CD8-positive, alpha-beta memory T cell (primary cell): ENCODE data around the gene C7orf57. TPM values are rescaled to one million over a fixed set of nuclear protein-coding genes. Genes with fewer than 3 reads are reported as not detected.
"Not testable (repeated sequence)": the region's sequence is repeated elsewhere in the genome, so short reads cannot be mapped to it uniquely, and the experiment has no call there.

Experiments
- CTCF ChIA-PET: fragments of 350-600 bp; sonication (Branson Sonifier 250); formaldehyde crosslinking; loops from one replicate; lab custom pipeline; 2021; ENCODE audit warnings: antibody characterized with exemption; lab: Charles Lee
- POLR2A ChIA-PET: fragments of 350-600 bp; sonication (Branson Sonifier 250); formaldehyde crosslinking; loops from one replicate; lab custom pipeline; 2021; ENCODE audit warnings: antibody characterized with exemption; lab: Charles Lee
- DNase-seq, 5 donors: peaks; one replicate each; pipeline versions ENCODE4 v3.0.0 to v3.0.0-alpha.2; 2020 to 2022; ENCODE audit warnings: mixed read lengths in 1 of 5
- H3K27ac ChIP-seq: one replicate; pipeline ENCODE4 v1.7.0; 2013; ENCODE audit warnings: low read depth, mild to moderate bottlenecking, low read length, moderate library complexity
- H3K27me3 ChIP-seq: 2 replicates; pipeline ENCODE4 v1.7.0; 2013; ENCODE audit warnings: low read length, mild to moderate bottlenecking; ENCODE audit not compliant: insufficient read depth, poor library complexity, severe bottlenecking
- H3K36me3 ChIP-seq: 2 replicates; pipeline ENCODE4 v1.7.0; 2013; ENCODE audit warnings: mild to moderate bottlenecking, low read length, moderate library complexity; ENCODE audit not compliant: insufficient read depth
- H3K4me1 ChIP-seq: 2 replicates; pipeline ENCODE4 v1.7.0; 2013; ENCODE audit warnings: mild to moderate bottlenecking, low read length, moderate library complexity; ENCODE audit not compliant: insufficient read depth
- H3K4me3 ChIP-seq: 2 replicates; pipeline ENCODE4 v1.7.0; 2013; ENCODE audit warnings: mild to moderate bottlenecking, low read length
- H3K9me3 ChIP-seq: 2 replicates; pipeline ENCODE4 v1.7.0; 2013; ENCODE audit warnings: mild to moderate bottlenecking, low read length
- H3K27ac Mint-ChIP-seq, 8 donors: one replicate each; pipeline ENCODE4 v1.8.0; 2020 to 2021; ENCODE audit warnings: mixed read lengths in 8 of 8, mild to moderate bottlenecking in 6 of 8, inconsistent platforms in 3 of 8, moderate library complexity in 3 of 8
- H3K27me3 Mint-ChIP-seq, 2 donors: one replicate each; pipeline ENCODE4 v1.8.0; 2020 to 2021; ENCODE audit warnings: mixed read lengths in 2 of 2, mild to moderate bottlenecking in 1 of 2, moderate library complexity in 1 of 2
- H3K36me3 Mint-ChIP-seq, 3 donors: one replicate each; pipeline ENCODE4 v1.8.0; 2020 to 2021; ENCODE audit warnings: mixed read lengths in 3 of 3, inconsistent platforms in 1 of 3, mild to moderate bottlenecking in 1 of 3
- H3K4me1 Mint-ChIP-seq, 3 donors: one replicate each; pipeline ENCODE4 v1.8.0; 2020 to 2021; ENCODE audit warnings: mixed read lengths in 3 of 3, inconsistent platforms in 1 of 3, mild to moderate bottlenecking in 1 of 3
- H3K4me3 Mint-ChIP-seq, 7 donors: one replicate each; pipeline ENCODE4 v1.8.0; 2020 to 2021; ENCODE audit warnings: mixed read lengths in 7 of 7, mild to moderate bottlenecking in 6 of 7, moderate library complexity in 4 of 7, inconsistent platforms in 2 of 7
- H3K9me3 Mint-ChIP-seq, 5 donors: one replicate each; pipeline ENCODE4 v1.8.0; 2020 to 2022; ENCODE audit warnings: mixed read lengths in 5 of 5, mild to moderate bottlenecking in 3 of 5, moderate library complexity in 2 of 5, inconsistent platforms in 1 of 5
- polyA plus RNA-seq: library from polyadenylated mRNA; unstranded; fragments of 300-500 nt; fragmentation: Illumina TruSeq; gene quantifications from one replicate; pipeline ENCODE4 v1.2.3, GENCODE V29; 2021
- total RNA-seq, 2 experiments: library from RNA; stranded (reverse); gene quantifications; one replicate each; pipeline ENCODE4 v1.2.3, GENCODE V29; 2021

The C7orf57 gene
- total and polyA plus RNA-seq, 3 experiments from 2014 or later = 0.66 to 0.92 TPM; not detected in 1

DNA sequence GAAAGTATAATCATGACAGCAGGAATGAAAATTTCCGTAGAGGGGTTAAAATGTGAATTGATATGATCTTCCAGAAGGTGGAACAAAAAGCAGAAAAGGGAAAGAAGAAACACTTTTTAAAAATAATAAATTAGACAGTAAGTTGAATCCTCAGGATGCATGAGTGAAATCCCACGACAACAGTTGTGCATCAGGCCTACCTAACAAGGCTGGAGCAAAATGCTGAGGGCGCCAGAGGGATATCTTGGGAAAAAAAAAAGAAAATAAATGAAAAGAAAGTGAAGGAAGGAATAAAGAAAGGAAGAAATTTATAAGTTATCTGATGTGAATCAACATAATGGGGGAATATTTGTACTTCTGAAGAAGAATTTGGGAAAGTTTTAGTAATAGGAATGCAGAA lies 42.9 kb upstream of the C7orf57 start:
- peak overlapping the region; percentile 83 to 99 (median 94) for H3K4me3 Mint-ChIP-seq
- peaks cover 0 to 3% (median 0%) of the 10 kb centered on the region in 3 donors for H3K36me3 Mint-ChIP-seq
- Histone ChIP-seq H3K36me3 (no peaks in the 10 kb centered on the region), H3K27me3 (no peaks in the 10 kb centered on the region), H3K4me1 (peaks cover 19% of the 10 kb centered on the region), H3K27ac (peak overlapping the region; percentile 62), H3K9me3 (no peaks in the 10 kb centered on the region), H3K4me3 (peak overlapping the region; percentile 73)
- no peak for DNase-seq
- peaks cover 0 to 4% of the 10 kb centered on the region in 2 donors for H3K27me3 Mint-ChIP-seq
- CTCF ChIA-PET = interaction anchor here (0.6 to 3.5 kb wide), 24 partner anchors 8 to 162 kb away, joined by 3 to 140 read pairs (median 6); partner anchors contain the start of genes HUS1 and UPP1
- peak overlapping the region; percentile 80 to 99 (median 96) for H3K27ac Mint-ChIP-seq
- no peaks in the 10 kb centered on the region for H3K9me3 Mint-ChIP-seq
- peaks cover 16 to 20% (median 16%) of the 10 kb centered on the region in 3 donors for H3K4me1 Mint-ChIP-seq
- POLR2A ChIA-PET = interaction anchor here (0.9 to 2.1 kb wide), 3 partner anchors 93 to 118 kb away, joined by 6 to 15 read pairs (median 11); partner anchors contain the start of gene UPP1

GRCh38 chr7:47999413-47999812 lies 35.9 kb upstream of the C7orf57 start:
- no peak overlapping the region for H3K27ac Mint-ChIP-seq
- H3K27me3 Mint-ChIP-seq = peaks cover 2 to 4% of the 10 kb centered on the region in 2 donors
- no peaks in the 10 kb centered on the region for H3K9me3 Mint-ChIP-seq
- H3K36me3 ChIP-seq = no peaks in the 10 kb centered on the region
- no peaks in the 10 kb centered on the region for H3K36me3 Mint-ChIP-seq
- no peaks in the 10 kb centered on the region for H3K27me3 ChIP-seq
- no peak overlapping the region for H3K27ac ChIP-seq
- H3K4me3 Mint-ChIP-seq = no peak overlapping the region
- no peaks in the 10 kb centered on the region for H3K4me1 Mint-ChIP-seq
- no peak overlapping the region for H3K4me3 ChIP-seq
- DNase-seq = no peak
- POLR2A ChIA-PET = no interaction called here
- no peaks in the 10 kb centered on the region for H3K9me3 ChIP-seq
- H3K4me1 ChIP-seq = no peaks in the 10 kb centered on the region
- CTCF ChIA-PET = interaction anchor here (1.3 to 2.0 kb wide), 2 partner anchors 8 to 11 kb away, joined by 5 read pairs; no protein-coding TSS in a partner anchor

- H3K27ac ChIP-seq, H3K27me3 ChIP-seq, POLR2A ChIA-PET, H3K27me3 Mint-ChIP-seq, H3K4me3 Mint-ChIP-seq, H3K9me3 Mint-ChIP-seq, H3K27ac Mint-ChIP-seq, H3K36me3 ChIP-seq, H3K4me1 ChIP-seq, DNase-seq, H3K4me3 ChIP-seq, H3K36me3 Mint-ChIP-seq, H3K9me3 ChIP-seq, H3K4me1 Mint-ChIP-seq: not testable (repeated sequence)
- CTCF ChIA-PET = interaction anchor here (1.3 to 2.0 kb wide), 2 partner anchors 8 to 11 kb away, joined by 5 read pairs; no protein-coding TSS in a partner anchor
These were observed 35.2 kb upstream of the C7orf57 start for GRCh38 chr7:48000164-48000563.

- H3K9me3 Mint-ChIP-seq = no peaks in the 10 kb centered on the region
- H3K27me3 Mint-ChIP-seq = peaks cover 13 to 19% of the 10 kb centered on the region in 2 donors
- H3K4me3 Mint-ChIP-seq = no peak overlapping the region
- Histone ChIP-seq H3K4me3 (no peak overlapping the region), H3K27ac (no peak overlapping the region), H3K4me1 (no peaks in the 10 kb centered on the region), H3K27me3 (no peaks in the 10 kb centered on the region), H3K9me3 (no peaks in the 10 kb centered on the region), H3K36me3 (no peaks in the 10 kb centered on the region)
- no peak overlapping the region for H3K27ac Mint-ChIP-seq
- no peaks in the 10 kb centered on the region for H3K4me1 Mint-ChIP-seq
- ChIA-PET POLR2A (no interaction called here), CTCF (interaction anchor here (2.1 kb wide), 1 partner anchor 12 kb away, joined by 7 read pairs; no protein-coding TSS in a partner anchor)
- no peak for DNase-seq
- H3K36me3 Mint-ChIP-seq = peaks cover 0 to 1% (median 0%) of the 10 kb centered on the region in 3 donors
These were observed 31.3 kb upstream of the C7orf57 start for GRCh38 chr7:48004032-48004431.

DNA sequence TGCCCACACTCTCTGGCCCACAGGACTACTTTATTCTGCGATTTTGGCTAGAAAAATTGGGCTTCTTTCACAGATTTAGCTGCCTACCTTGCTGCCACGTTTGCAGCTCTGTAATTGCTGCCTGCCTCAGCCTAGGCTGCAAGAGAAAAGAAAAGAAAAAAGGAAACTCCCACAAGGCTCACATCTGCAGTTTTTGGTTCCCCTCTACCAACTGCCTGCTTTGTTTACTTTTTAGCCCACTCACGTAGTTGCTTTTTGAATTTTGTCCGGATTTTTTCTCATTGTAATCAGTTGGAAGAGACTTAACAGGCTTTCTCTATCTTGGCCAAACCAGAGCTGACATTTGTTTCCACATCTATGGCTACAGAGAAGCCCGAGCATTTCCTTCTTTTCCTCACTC lies 30.7 kb upstream of the C7orf57 start:
- no peaks in the 10 kb centered on the region for H3K4me1 ChIP-seq
- H3K27ac ChIP-seq = no peak overlapping the region
- H3K36me3 ChIP-seq = no peaks in the 10 kb centered on the region
- no peaks in the 10 kb centered on the region for H3K4me1 Mint-ChIP-seq
- ChIA-PET POLR2A (no interaction called here), CTCF (interaction anchor here (2.1 kb wide), 1 partner anchor 13 kb away, joined by 7 read pairs; no protein-coding TSS in a partner anchor)
- H3K36me3 Mint-ChIP-seq = peaks cover 0 to 1% (median 0%) of the 10 kb centered on the region in 3 donors
- no peak overlapping the region for H3K4me3 Mint-ChIP-seq
- H3K27ac Mint-ChIP-seq = no peak overlapping the region
- H3K4me3 ChIP-seq = no peak overlapping the region
- H3K27me3 ChIP-seq = no peaks in the 10 kb centered on the region
- no peaks in the 10 kb centered on the region for H3K9me3 ChIP-seq
- H3K27me3 Mint-ChIP-seq = peaks cover 15 to 22% of the 10 kb centered on the region in 2 donors
- no peaks in the 10 kb centered on the region for H3K9me3 Mint-ChIP-seq
- no peak for DNase-seq

GRCh38 chr7:48006866-48007265 lies 28.5 kb upstream of the C7orf57 start:
- Mint-ChIP-seq H3K27me3 (peaks cover 17 to 22% of the 10 kb centered on the region in 2 donors), H3K4me3 (no peak overlapping the region), H3K36me3 (peaks cover 0 to 1% (median 0%) of the 10 kb centered on the region in 3 donors), H3K4me1 (peaks cover 0 to 1% (median 0%) of the 10 kb centered on the region in 3 donors), H3K27ac (no peak overlapping the region), H3K9me3 (no peaks in the 10 kb centered on the region)
- H3K4me1 ChIP-seq = no peaks in the 10 kb centered on the region
- no peaks in the 10 kb centered on the region for H3K36me3 ChIP-seq
- ChIA-PET POLR2A (no interaction called here), CTCF (no interaction called here)
- no peaks in the 10 kb centered on the region for H3K27me3 ChIP-seq
- DNase-seq = no peak
- no peaks in the 10 kb centered on the region for H3K9me3 ChIP-seq
- H3K27ac ChIP-seq = no peak overlapping the region
- no peak overlapping the region for H3K4me3 ChIP-seq

GRCh38 chr7:48009257-48009656 lies 26.1 kb upstream of the C7orf57 start:
- Mint-ChIP-seq H3K9me3 (no peaks in the 10 kb centered on the region), H3K27ac (no peak overlapping the region), H3K36me3 (peaks cover 0 to 1% (median 0%) of the 10 kb centered on the region in 3 donors), H3K4me1 (peaks cover 0 to 1% (median 0%) of the 10 kb centered on the region in 3 donors), H3K4me3 (no peak overlapping the region), H3K27me3 (peaks cover 17 to 18% of the 10 kb centered on the region in 2 donors)
- Histone ChIP-seq H3K27ac (no peak overlapping the region), H3K27me3 (no peaks in the 10 kb centered on the region), H3K4me3 (no peak overlapping the region), H3K36me3 (no peaks in the 10 kb centered on the region), H3K4me1 (no peaks in the 10 kb centered on the region), H3K9me3 (no peaks in the 10 kb centered on the region)
- POLR2A ChIA-PET = no interaction called here
- no peak for DNase-seq
- CTCF ChIA-PET = no interaction called here

GRCh38 chr7:48009954-48010353 lies 25.4 kb upstream of the C7orf57 start:
- ChIA-PET CTCF (no interaction called here), POLR2A (no interaction called here)
- H3K4me3 ChIP-seq = no peak overlapping the region
- DNase-seq = no peak
- H3K36me3 ChIP-seq = no peaks in the 10 kb centered on the region
- Mint-ChIP-seq H3K36me3 (peaks cover 0 to 1% (median 0%) of the 10 kb centered on the region in 3 donors), H3K27ac (no peak overlapping the region), H3K9me3 (no peaks in the 10 kb centered on the region), H3K4me3 (no peak overlapping the region), H3K4me1 (peaks cover 0 to 1% (median 0%) of the 10 kb centered on the region in 3 donors), H3K27me3 (peaks cover 14 to 18% of the 10 kb centered on the region in 2 donors)
- no peaks in the 10 kb centered on the region for H3K9me3 ChIP-seq
- H3K27ac ChIP-seq = no peak overlapping the region
- H3K27me3 ChIP-seq = no peaks in the 10 kb centered on the region
- H3K4me1 ChIP-seq = no peaks in the 10 kb centered on the region
